NT2/D1 (cell line): ENCODE data around the gene MCTP1.

Source experiments
- DNase-seq: peaks from one replicate; pipeline ENCODE4 v3.0.0-alpha.2; 2011; ENCODE audit warnings: low read depth, low spot score
- H3K27me3 ChIP-seq: 2 replicates; pipeline ENCODE4 v1.6.0; 2011; ENCODE audit warnings: mild to moderate bottlenecking; ENCODE audit not compliant: insufficient read length, insufficient read depth
- H3K36me3 ChIP-seq: 2 replicates; pipeline ENCODE4 v1.6.1; 2011; ENCODE audit warnings: mild to moderate bottlenecking, low read length, mixed read lengths; ENCODE audit not compliant: insufficient read depth, insufficient read length
- H3K4me1 ChIP-seq: 2 replicates; pipeline ENCODE4 v1.5.1; 2011; ENCODE audit not compliant: insufficient read depth, insufficient read length
- H3K4me3 ChIP-seq: 2 replicates; pipeline ENCODE4 v1.5.1; 2011; ENCODE audit warnings: low read depth; ENCODE audit not compliant: insufficient read length
- H3K9ac ChIP-seq: 2 replicates; pipeline ENCODE4 v1.6.0; 2011; ENCODE audit warnings: low read depth; ENCODE audit not compliant: insufficient read length
- H3K9me3 ChIP-seq: 2 replicates; pipeline ENCODE4 v1.5.1; 2011; ENCODE audit warnings: mild to moderate bottlenecking, low read length; ENCODE audit not compliant: insufficient read depth
- SUZ12 ChIP-seq: IDR thresholded peaks from 2 replicates; pipeline ENCODE4 v1.6.1; 2011; ENCODE audit not compliant: insufficient read length, insufficient read depth; ENCODE audit errors: extremely low read depth
- YY1 ChIP-seq: IDR thresholded peaks from 2 replicates; pipeline ENCODE4 v1.6.1; 2011; ENCODE audit not compliant: insufficient read length, insufficient read depth
- ZNF274 ChIP-seq: IDR thresholded peaks from 2 replicates; pipeline ENCODE4 v1.6.1; 2011; ENCODE audit warnings: mild to moderate bottlenecking, low read depth, low read length

MCTP1 gene

DNA sequence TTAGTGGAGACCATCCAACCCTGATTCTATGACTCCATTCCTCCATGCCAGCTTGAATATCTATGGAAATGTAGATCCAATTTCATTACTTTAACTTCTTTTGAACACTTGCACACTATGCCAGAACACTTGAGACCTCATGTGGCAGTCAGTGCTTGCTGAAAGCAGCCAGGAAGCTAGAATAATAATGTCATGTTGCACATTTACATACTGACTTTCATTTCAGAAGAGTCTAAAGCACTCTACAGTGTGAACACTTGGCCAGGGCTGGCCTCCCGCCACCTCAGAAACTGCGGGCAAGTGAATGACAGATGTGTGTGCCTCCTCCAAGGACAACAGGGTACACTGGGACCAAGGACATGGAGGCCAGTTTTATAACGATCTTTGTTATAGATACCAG, 569.1 kb downstream of the MCTP1 start:
- Histone ChIP-seq H3K9me3 (no peaks in the 10 kb centered on the region), H3K9ac (no peak overlapping the region), H3K36me3 (peaks cover 8% of the 10 kb centered on the region), H3K4me3 (no peak overlapping the region), H3K4me1 (no peaks in the 10 kb centered on the region), H3K27me3 (no peaks in the 10 kb centered on the region)
- no peak for DNase-seq
- TF ChIP-seq ZNF274 (no peak), YY1 (no peak), SUZ12 (no peak)

- DNase-seq: no peak
- Histone ChIP-seq H3K36me3 (peaks cover 18% of the 10 kb centered on the region), H3K27me3 (no peaks in the 10 kb centered on the region), H3K4me1 (no peaks in the 10 kb centered on the region), H3K9me3 (no peaks in the 10 kb centered on the region), H3K4me3 (no peak overlapping the region), H3K9ac (no peak overlapping the region)
- TF ChIP-seq ZNF274: no peak
- TF ChIP-seq YY1: no peak
- TF ChIP-seq SUZ12: no peak
Measured at GRCh38 chr5:94711785-94712184, 573.1 kb downstream of the MCTP1 start.

DNA sequence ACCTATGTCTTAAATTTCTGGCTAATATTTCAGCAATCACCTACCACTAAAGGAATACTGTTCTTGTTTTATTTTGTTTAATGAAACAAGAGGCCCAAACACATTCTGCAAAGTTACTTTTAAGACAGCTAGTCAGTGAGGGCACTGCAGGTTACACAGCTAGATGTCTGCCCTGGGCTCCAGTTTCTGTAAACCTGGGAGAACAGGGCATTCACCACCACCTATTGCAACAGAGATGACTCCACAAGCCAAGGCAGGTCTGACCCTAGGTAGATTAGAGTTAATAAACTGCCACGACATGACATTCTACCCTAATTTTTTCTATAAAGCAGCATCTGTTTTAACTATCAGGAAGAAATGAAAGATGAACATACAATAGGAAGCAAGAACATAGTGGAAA, 575.6 kb downstream of the MCTP1 start:
- no peaks in the 10 kb centered on the region for H3K27me3 ChIP-seq
- H3K9me3 ChIP-seq: no peaks in the 10 kb centered on the region
- TF ChIP-seq YY1 (no peak), SUZ12 (no peak), ZNF274 (no peak)
- H3K4me1 ChIP-seq: no peaks in the 10 kb centered on the region
- H3K4me3 ChIP-seq: no peak overlapping the region
- peaks cover 16% of the 10 kb centered on the region for H3K36me3 ChIP-seq
- DNase-seq: no peak
- H3K9ac ChIP-seq: no peak overlapping the region

DNA sequence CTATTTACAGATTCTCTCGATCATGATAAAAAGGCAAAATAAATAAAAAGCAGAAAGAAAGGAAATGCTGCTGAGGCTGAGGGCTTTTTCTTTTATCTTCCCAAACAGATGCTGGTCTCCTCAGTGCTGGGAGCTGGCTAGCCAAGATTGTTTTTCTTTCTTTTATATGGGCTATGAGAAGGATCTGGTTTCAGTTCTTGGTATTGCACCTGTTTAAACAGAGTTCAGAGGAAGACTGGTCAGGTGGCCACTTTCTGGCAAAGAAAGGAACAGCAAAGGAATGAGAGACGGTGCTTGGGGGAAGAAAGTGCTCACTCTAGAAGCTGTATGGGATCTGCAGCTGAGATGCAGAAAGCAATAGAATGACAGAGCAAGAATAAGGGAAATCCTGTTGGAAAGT, 577.5 kb downstream of the MCTP1 start:
- no peak overlapping the region for H3K4me3 ChIP-seq
- TF ChIP-seq ZNF274 (no peak), SUZ12 (no peak), YY1 (no peak)
- peaks cover 13% of the 10 kb centered on the region for H3K36me3 ChIP-seq
- H3K9me3 ChIP-seq: no peaks in the 10 kb centered on the region
- no peaks in the 10 kb centered on the region for H3K4me1 ChIP-seq
- no peak overlapping the region for H3K9ac ChIP-seq
- no peaks in the 10 kb centered on the region for H3K27me3 ChIP-seq
- no peak for DNase-seq

DNA sequence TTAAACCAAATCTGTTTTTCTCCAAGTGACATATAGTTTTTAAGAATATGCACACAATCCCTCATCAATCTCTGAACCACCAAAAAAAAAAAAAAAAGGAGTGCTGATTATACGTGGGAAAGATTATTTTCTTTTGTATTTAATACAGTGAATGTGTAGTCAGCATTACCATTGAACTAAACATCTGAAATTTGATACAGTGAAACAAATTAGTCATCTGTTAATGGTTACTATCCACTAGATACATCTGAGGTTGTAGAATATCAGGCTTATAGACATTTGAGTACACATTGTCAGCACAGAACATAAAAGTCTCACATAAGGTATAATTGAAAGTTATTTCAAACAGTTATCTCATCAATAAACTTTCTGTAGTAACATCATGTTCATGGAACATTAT, 579.5 kb downstream of the MCTP1 start:
- Histone ChIP-seq H3K36me3 (peaks cover 10% of the 10 kb centered on the region), H3K9ac (no peak overlapping the region), H3K4me3 (no peak overlapping the region), H3K9me3 (no peaks in the 10 kb centered on the region), H3K4me1 (no peaks in the 10 kb centered on the region), H3K27me3 (no peaks in the 10 kb centered on the region)
- DNase-seq: no peak
- TF ChIP-seq ZNF274 (no peak), SUZ12 (no peak), YY1 (no peak)

GRCh38 chr5:94702729-94703128, 582.2 kb downstream of the MCTP1 start:
- H3K27me3 ChIP-seq: no peaks in the 10 kb centered on the region
- H3K9me3 ChIP-seq: no peaks in the 10 kb centered on the region
- no peak overlapping the region for H3K9ac ChIP-seq
- no peak overlapping the region for H3K4me3 ChIP-seq
- TF ChIP-seq YY1 (no peak), SUZ12 (no peak), ZNF274 (no peak)
- peaks cover 3% of the 10 kb centered on the region for H3K36me3 ChIP-seq
- no peaks in the 10 kb centered on the region for H3K4me1 ChIP-seq
- no peak for DNase-seq

GRCh38 chr5:94700592-94700991, 584.3 kb downstream of the MCTP1 start:
- Histone ChIP-seq H3K36me3 (no peaks in the 10 kb centered on the region), H3K27me3 (no peaks in the 10 kb centered on the region), H3K9me3 (no peaks in the 10 kb centered on the region), H3K4me3 (no peak overlapping the region), H3K4me1 (no peaks in the 10 kb centered on the region), H3K9ac (no peak overlapping the region)
- TF ChIP-seq YY1 (no peak), ZNF274 (no peak), SUZ12 (no peak)
- no peak for DNase-seq

DNA sequence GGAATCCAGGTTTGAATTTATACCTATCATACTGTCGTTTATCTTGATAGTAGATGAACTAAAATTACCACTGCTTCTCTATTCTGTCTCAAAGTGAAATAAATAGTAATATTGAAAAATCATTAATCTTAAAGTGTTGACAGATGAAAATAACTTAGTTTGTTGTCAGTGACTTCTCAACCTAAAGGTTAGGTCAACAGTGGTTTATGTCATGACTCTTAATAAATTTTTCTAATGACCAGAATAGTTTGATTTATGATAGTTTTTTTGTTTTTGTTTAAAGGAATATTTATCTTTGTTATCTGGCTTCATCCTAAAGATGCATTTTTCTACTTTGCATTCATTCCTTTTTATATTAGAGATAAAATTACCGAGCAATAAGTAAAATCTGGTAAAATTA, 585.3 kb downstream of the MCTP1 start:
- no peak for DNase-seq
- no peak for TF ChIP-seq YY1
- no peak for TF ChIP-seq SUZ12
- no peak for TF ChIP-seq ZNF274
- H3K4me1 ChIP-seq: no peaks in the 10 kb centered on the region
- H3K27me3 ChIP-seq: no peaks in the 10 kb centered on the region
- no peak overlapping the region for H3K4me3 ChIP-seq
- no peaks in the 10 kb centered on the region for H3K9me3 ChIP-seq
- peaks cover 4% of the 10 kb centered on the region for H3K36me3 ChIP-seq
- no peak overlapping the region for H3K9ac ChIP-seq
